Measurements from ENCODE around the gene OR52I1.

GRCh38 chr11:4639931-4640330 is 46.1 kb downstream of the OR52I1 start:
- TF ChIP-seq, protein P1, sequence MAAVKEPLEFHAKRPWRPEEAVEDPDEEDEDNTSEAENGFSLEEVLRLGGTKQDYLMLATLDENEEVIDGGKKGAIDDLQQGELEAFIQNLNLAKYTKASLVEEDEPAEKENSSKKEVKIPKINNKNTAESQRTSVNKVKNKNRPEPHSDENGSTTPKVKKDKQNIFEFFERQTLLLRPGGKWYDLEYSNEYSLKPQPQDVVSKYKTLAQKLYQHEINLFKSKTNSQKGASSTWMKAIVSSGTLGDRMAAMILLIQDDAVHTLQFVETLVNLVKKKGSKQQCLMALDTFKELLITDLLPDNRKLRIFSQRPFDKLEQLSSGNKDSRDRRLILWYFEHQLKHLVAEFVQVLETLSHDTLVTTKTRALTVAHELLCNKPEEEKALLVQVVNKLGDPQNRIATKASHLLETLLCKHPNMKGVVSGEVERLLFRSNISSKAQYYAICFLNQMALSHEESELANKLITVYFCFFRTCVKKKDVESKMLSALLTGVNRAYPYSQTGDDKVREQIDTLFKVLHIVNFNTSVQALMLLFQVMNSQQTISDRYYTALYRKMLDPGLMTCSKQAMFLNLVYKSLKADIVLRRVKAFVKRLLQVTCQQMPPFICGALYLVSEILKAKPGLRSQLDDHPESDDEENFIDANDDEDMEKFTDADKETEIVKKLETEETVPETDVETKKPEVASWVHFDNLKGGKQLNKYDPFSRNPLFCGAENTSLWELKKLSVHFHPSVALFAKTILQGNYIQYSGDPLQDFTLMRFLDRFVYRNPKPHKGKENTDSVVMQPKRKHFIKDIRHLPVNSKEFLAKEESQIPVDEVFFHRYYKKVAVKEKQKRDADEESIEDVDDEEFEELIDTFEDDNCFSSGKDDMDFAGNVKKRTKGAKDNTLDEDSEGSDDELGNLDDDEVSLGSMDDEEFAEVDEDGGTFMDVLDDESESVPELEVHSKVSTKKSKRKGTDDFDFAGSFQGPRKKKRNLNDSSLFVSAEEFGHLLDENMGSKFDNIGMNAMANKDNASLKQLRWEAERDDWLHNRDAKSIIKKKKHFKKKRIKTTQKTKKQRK (IDR thresholded peaks at IDR 0.05; ENCODE audit: low read depth, low read length): no peak
- TF ChIP-seq TAF1 (IDR thresholded peaks at IDR 0.05; ENCODE audit: borderline replicate concordance, low read depth, low read length): no peak
- TF ChIP-seq SMAD5 (IDR thresholded peaks at IDR 0.05; ENCODE audit: low read depth): no peak
- TF ChIP-seq, protein P2, sequence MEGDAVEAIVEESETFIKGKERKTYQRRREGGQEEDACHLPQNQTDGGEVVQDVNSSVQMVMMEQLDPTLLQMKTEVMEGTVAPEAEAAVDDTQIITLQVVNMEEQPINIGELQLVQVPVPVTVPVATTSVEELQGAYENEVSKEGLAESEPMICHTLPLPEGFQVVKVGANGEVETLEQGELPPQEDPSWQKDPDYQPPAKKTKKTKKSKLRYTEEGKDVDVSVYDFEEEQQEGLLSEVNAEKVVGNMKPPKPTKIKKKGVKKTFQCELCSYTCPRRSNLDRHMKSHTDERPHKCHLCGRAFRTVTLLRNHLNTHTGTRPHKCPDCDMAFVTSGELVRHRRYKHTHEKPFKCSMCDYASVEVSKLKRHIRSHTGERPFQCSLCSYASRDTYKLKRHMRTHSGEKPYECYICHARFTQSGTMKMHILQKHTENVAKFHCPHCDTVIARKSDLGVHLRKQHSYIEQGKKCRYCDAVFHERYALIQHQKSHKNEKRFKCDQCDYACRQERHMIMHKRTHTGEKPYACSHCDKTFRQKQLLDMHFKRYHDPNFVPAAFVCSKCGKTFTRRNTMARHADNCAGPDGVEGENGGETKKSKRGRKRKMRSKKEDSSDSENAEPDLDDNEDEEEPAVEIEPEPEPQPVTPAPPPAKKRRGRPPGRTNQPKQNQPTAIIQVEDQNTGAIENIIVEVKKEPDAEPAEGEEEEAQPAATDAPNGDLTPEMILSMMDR (IDR thresholded peaks at IDR 0.05 in 2 of 3, conservative IDR thresholded peaks at IDR 0.05 in 1 of 3; ENCODE audit: control insufficient read depth in 2 of 3, extremely low read depth in 1 of 3, insufficient read depth in 1 of 3, low read depth in 3 of 3, low read length in 3 of 3): no peak

All from GM12878 (cell line).